ENCODE measurements around the gene SRP68.

DNA sequence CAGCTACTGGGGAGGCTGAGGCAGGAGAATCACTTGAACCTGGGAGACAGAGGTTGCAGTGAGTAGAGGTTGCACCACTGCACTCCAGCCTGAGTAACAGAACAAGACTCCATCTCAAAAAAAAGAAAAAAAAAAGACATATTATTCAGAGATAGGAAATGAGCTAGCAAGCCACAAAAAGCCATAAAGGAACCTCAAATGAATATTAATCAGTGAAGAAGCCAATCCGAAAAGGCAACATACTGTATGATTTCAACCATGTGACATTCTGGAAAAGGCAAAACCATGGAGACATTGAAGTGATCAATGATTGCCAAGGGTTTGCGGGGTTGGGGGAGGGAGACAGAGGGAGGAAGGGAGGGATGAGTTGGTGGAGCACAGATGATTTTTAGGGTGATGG is 39.6 kb upstream of the SRP68 start:
- TF ChIP-seq, protein P1, sequence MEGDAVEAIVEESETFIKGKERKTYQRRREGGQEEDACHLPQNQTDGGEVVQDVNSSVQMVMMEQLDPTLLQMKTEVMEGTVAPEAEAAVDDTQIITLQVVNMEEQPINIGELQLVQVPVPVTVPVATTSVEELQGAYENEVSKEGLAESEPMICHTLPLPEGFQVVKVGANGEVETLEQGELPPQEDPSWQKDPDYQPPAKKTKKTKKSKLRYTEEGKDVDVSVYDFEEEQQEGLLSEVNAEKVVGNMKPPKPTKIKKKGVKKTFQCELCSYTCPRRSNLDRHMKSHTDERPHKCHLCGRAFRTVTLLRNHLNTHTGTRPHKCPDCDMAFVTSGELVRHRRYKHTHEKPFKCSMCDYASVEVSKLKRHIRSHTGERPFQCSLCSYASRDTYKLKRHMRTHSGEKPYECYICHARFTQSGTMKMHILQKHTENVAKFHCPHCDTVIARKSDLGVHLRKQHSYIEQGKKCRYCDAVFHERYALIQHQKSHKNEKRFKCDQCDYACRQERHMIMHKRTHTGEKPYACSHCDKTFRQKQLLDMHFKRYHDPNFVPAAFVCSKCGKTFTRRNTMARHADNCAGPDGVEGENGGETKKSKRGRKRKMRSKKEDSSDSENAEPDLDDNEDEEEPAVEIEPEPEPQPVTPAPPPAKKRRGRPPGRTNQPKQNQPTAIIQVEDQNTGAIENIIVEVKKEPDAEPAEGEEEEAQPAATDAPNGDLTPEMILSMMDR (conservative IDR thresholded peaks at IDR 0.05 in 1 of 2, IDR thresholded peaks at IDR 0.05 in 1 of 2; ENCODE audit: low read depth in 1 of 2, low read length in 2 of 2): no peak
- TF ChIP-seq EZH2 (IDR thresholded peaks at IDR 0.05; ENCODE audit: low read length, missing control alignments): no peak
